Stimulated activated memory B cell treated with anti-CD40 and anti-IgM and Interleukin-4, amounts not matched to agents 10 μg/mL and 1 μg/mL and 100 μg/mL, for 72 hours (primary cell): ENCODE results near the gene TSPAN17.
A peak's percentile ranks its signal among the peaks of the same experiment; 100 is the strongest.

ENCODE experiments used
- ATAC-seq: fragments of 150-1000 bp; cut with Tn5 transposase; 2 replicates; pipeline ENCODE4 v1.10.0; 2021
- H3K27ac Mint-ChIP-seq: one replicate; pipeline ENCODE4 v1.8.0; 2022; ENCODE audit warnings: mild to moderate bottlenecking, mixed read lengths
- H3K27me3 Mint-ChIP-seq: one replicate; pipeline ENCODE4 v1.8.0; 2022; ENCODE audit warnings: mixed read lengths
- H3K36me3 Mint-ChIP-seq: one replicate; pipeline ENCODE4 v1.8.0; 2022; ENCODE audit warnings: mixed read lengths
- H3K4me1 Mint-ChIP-seq: one replicate; pipeline ENCODE4 v1.8.0; 2022; ENCODE audit warnings: mixed read lengths
- H3K4me3 Mint-ChIP-seq: one replicate; pipeline ENCODE4 v1.8.0; 2022; ENCODE audit warnings: mild to moderate bottlenecking, moderate library complexity, mixed read lengths
- H3K9me3 Mint-ChIP-seq: one replicate; pipeline ENCODE4 v1.8.0; 2022; ENCODE audit warnings: mixed read lengths

The TSPAN17 gene

DNA sequence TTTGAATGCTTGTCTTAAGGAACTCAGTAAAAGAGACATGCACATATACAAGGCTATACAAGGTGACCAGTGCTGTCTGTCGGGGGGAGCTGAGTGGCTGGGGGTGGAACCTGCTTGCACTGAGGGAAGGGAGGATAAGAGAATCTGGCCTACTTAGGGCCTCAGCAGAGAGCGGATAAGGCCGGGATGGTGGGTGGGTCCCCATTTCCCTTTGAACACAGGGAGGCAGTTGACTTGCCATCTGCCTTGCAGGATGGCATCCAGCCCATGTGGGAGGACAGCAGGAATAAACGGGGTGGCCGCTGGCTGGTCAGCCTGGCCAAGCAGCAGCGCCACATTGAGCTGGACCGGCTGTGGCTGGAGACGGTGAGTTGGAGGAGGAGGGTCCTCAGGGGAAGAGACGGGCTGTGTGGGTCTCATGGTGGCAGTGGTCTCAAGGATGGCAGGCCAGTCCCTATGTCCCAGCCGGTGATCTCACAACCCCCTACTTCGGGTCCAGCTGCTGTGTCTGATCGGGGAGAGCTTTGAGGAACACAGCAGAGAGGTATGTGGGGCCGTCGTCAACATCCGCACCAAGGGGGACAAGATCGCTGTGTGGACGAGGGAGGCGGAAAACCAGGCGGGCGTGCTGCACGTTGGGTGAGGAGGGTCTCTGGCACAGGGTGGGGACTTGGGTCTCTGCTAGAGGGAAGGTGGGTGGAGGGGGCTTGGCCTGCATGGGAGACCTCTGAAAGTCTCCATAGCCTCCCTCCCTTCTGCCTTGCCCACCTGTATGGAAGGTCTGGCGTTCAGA is 2.2 kb upstream of the TSPAN17 start:
- Mint-ChIP-seq H3K9me3 (no peaks in the 10 kb centered on the region), H3K4me1 (peaks cover 28% of the 10 kb centered on the region), H3K4me3 (no peak overlapping the region), H3K27me3 (peaks cover 5% of the 10 kb centered on the region), H3K27ac (no peak overlapping the region), H3K36me3 (no peaks in the 10 kb centered on the region)
- no peak for ATAC-seq

GRCh38 chr5:176646049-176646706 is 1.1 kb upstream of the TSPAN17 start:
- H3K4me3 Mint-ChIP-seq = peak overlapping the region; percentile 89
- H3K36me3 Mint-ChIP-seq = no peaks in the 10 kb centered on the region
- H3K9me3 Mint-ChIP-seq = no peaks in the 10 kb centered on the region
- peaks cover 5% of the 10 kb centered on the region for H3K27me3 Mint-ChIP-seq
- no peak for ATAC-seq
- peak overlapping the region; percentile 90 for H3K27ac Mint-ChIP-seq
- peaks cover 39% of the 10 kb centered on the region for H3K4me1 Mint-ChIP-seq

DNA sequence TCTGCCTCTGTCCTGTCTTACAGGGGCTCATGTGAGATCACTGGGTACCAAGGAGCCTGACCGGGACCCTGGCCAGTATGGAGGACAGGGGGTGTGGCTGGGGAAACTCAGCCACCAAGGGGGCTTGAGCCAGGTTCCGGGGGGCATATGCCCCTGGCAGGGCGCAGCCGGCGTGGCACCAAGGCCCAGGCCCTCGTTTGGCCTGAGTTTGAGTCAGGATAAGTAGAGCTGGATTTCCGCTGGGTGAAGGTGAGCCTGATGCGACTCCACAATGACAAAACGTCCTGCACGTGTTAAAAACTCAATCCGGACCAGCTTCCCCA is 616 bp upstream of the TSPAN17 start:
- ATAC-seq = peak; percentile 1
- peaks cover 44% of the 10 kb centered on the region for H3K4me1 Mint-ChIP-seq
- peaks cover 5% of the 10 kb centered on the region for H3K27me3 Mint-ChIP-seq
- H3K4me3 Mint-ChIP-seq = peak overlapping the region; percentile 89
- H3K9me3 Mint-ChIP-seq = no peaks in the 10 kb centered on the region
- peak overlapping the region; percentile 90 for H3K27ac Mint-ChIP-seq
- H3K36me3 Mint-ChIP-seq = no peaks in the 10 kb centered on the region

- peaks cover 5% of the 10 kb centered on the region for H3K27me3 Mint-ChIP-seq
- no peaks in the 10 kb centered on the region for H3K9me3 Mint-ChIP-seq
- H3K4me3 Mint-ChIP-seq = peak overlapping the region; percentile 79
- no peak for ATAC-seq
- H3K36me3 Mint-ChIP-seq = no peaks in the 10 kb centered on the region
- H3K27ac Mint-ChIP-seq = peak overlapping the region; percentile 90
- H3K4me1 Mint-ChIP-seq = peaks cover 57% of the 10 kb centered on the region
Observed at GRCh38 chr5:176647843-176648473, 674 bp downstream of the TSPAN17 start.

DNA sequence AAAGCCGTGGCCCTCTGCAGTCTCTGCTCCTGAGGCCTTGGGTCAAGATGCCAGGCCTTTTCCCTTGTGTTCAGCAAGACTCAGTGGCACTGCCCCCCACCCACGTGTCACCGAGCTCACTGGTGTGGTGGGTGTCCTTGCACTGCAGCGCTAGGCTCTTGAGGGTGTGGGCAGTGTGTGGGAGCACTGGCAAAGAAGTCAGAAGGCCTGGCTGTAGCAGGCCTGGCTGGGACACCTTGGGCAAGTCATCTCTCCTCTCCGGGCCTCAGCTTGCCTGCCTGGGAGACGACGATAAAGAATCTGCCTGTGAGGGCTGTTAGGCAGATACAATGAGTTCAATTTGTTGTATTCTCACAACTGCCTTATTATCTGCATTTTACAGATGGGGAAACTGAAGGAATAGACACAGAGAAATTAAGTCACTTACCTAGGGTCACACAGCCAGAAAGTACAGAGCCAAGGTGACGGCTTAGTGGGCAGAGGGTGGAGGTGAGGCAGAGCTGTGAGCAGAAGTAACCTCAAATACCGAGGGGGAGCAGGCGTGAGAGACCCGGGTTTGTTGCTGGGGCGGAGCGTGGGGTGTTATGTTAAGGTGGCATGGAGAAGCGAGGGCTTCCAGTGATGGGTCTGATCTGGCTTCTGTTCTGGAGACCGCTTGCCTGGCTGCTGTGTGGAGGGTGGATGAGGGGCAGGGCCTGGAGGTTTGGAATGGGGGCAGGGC is 1.4 kb downstream of the TSPAN17 start:
- H3K9me3 Mint-ChIP-seq = no peaks in the 10 kb centered on the region
- ATAC-seq = no peak
- H3K36me3 Mint-ChIP-seq = peaks cover 6% of the 10 kb centered on the region
- peaks cover 3% of the 10 kb centered on the region for H3K27me3 Mint-ChIP-seq
- H3K27ac Mint-ChIP-seq = peak overlapping the region; percentile 90
- H3K4me3 Mint-ChIP-seq = peak overlapping the region; percentile 79
- H3K4me1 Mint-ChIP-seq = peaks cover 64% of the 10 kb centered on the region

GRCh38 chr5:176650354-176650884 is 3.1 kb downstream of the TSPAN17 start:
- no peaks in the 10 kb centered on the region for H3K27me3 Mint-ChIP-seq
- H3K36me3 Mint-ChIP-seq = peaks cover 9% of the 10 kb centered on the region
- H3K27ac Mint-ChIP-seq = peak overlapping the region; percentile 2
- peaks cover 69% of the 10 kb centered on the region for H3K4me1 Mint-ChIP-seq
- H3K9me3 Mint-ChIP-seq = no peaks in the 10 kb centered on the region
- ATAC-seq = no peak
- H3K4me3 Mint-ChIP-seq = no peak overlapping the region

GRCh38 chr5:176651472-176651980 is 4.2 kb downstream of the TSPAN17 start:
- Mint-ChIP-seq H3K36me3 (peaks cover 9% of the 10 kb centered on the region), H3K27ac (no peak overlapping the region), H3K9me3 (no peaks in the 10 kb centered on the region), H3K4me1 (peaks cover 62% of the 10 kb centered on the region), H3K4me3 (no peak overlapping the region), H3K27me3 (no peaks in the 10 kb centered on the region)
- ATAC-seq = no peak

DNA sequence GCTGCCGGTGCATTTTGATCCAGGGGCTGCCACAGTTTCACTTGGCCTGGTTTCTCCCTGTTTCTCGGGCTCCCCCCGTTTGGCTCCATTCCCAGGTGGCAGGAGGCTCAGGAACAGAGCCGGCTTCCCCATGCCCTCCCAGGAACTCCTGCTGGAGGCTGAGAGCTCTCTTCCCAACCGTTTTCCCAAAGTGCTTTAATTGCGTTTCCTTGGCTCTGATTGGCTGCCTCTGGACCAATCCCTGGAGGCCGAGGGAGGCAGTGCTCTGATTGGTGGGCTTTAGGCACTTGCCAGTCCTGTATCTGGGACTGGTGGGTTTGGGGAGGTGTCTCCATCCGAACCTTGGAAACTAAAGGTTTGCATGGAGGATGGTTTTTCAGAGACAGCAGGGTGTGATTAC is 4.9 kb downstream of the TSPAN17 start:
- Mint-ChIP-seq H3K9me3 (no peaks in the 10 kb centered on the region), H3K27me3 (no peaks in the 10 kb centered on the region), H3K4me1 (peaks cover 58% of the 10 kb centered on the region), H3K4me3 (no peak overlapping the region), H3K36me3 (peaks cover 9% of the 10 kb centered on the region), H3K27ac (no peak overlapping the region)
- no peak for ATAC-seq

- Mint-ChIP-seq H3K36me3 (peaks cover 9% of the 10 kb centered on the region), H3K9me3 (no peaks in the 10 kb centered on the region), H3K27ac (peak overlapping the region; percentile 11), H3K27me3 (no peaks in the 10 kb centered on the region), H3K4me1 (peaks cover 64% of the 10 kb centered on the region), H3K4me3 (no peak overlapping the region)
- peak; percentile 67 for ATAC-seq
Observed at GRCh38 chr5:176653401-176654385, 6.4 kb downstream of the TSPAN17 start.

DNA sequence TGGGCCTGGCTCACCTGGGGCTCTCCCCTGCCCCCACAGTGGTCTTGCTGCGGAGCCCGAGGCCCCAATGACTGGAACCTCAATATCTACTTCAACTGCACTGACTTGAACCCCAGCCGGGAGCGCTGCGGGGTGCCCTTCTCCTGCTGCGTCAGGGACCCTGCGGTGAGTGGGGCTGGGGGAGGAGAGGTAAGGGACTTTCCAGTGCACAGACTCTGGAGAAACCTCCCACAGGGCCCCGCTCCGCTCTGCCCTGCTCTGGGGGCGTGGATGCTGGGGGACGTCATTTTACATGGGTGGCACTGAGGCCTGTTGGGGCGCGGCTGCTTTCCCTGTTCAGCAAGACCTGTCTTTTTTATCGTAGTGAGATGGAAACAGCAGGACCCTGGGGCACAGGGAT is 7.6 kb downstream of the TSPAN17 start:
- Mint-ChIP-seq H3K9me3 (no peaks in the 10 kb centered on the region), H3K4me3 (no peak overlapping the region), H3K36me3 (peaks cover 9% of the 10 kb centered on the region), H3K27me3 (no peaks in the 10 kb centered on the region), H3K4me1 (peaks cover 67% of the 10 kb centered on the region), H3K27ac (no peak overlapping the region)
- no peak for ATAC-seq

GRCh38 chr5:176656467-176656990 is 9.2 kb downstream of the TSPAN17 start:
- Mint-ChIP-seq H3K4me3 (no peak overlapping the region), H3K27ac (no peak overlapping the region), H3K27me3 (peaks cover 3% of the 10 kb centered on the region), H3K36me3 (peaks cover 9% of the 10 kb centered on the region), H3K4me1 (peaks cover 63% of the 10 kb centered on the region), H3K9me3 (no peaks in the 10 kb centered on the region)
- ATAC-seq = no peak

DNA sequence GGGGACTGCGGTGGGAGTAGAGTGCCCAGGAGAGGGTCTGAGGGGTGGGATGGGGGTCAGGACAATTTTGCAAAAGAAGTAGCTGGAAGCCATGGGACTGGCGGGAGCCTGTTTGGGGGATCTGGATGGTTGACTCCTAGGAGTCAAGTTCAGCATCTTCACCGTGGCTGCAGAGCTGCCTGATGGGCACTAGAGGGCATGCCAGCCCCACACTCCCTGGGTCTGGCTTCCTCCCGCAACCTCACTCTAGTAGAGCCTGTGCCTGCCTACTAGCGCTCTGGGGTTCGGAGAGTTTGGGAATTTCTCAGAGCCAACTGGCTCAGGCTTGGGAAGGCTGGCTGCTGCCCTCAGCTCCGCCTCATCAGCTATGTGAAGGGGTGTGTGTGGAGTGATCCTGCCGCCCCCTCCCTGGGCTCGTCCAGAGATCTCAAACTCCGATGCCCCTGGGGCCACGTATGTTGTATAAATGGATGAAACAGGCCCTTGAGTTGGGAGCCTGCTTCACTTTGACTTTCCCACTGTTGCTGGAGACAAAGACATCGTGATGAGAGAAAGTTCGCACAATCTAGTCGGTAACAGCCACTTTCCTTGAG is 10.8 kb downstream of the TSPAN17 start:
- Mint-ChIP-seq H3K4me3 (no peak overlapping the region), H3K4me1 (peaks cover 47% of the 10 kb centered on the region), H3K9me3 (no peaks in the 10 kb centered on the region), H3K27ac (no peak overlapping the region), H3K27me3 (peaks cover 11% of the 10 kb centered on the region), H3K36me3 (peaks cover 9% of the 10 kb centered on the region)
- peak; percentile 68 for ATAC-seq

GRCh38 chr5:176658817-176659511 is 11.7 kb downstream of the TSPAN17 start:
- ATAC-seq = no peak
- Mint-ChIP-seq H3K4me1 (peaks cover 39% of the 10 kb centered on the region), H3K27me3 (peaks cover 19% of the 10 kb centered on the region), H3K9me3 (no peaks in the 10 kb centered on the region), H3K36me3 (peaks cover under 1% of the 10 kb centered on the region), H3K27ac (peak overlapping the region; percentile 69), H3K4me3 (peak overlapping the region; percentile 65)
